HG03097 (cell line): Measurements from ENCODE around the gene PAQR5.
"Not testable (repeated sequence)": the region's sequence is repeated elsewhere in the genome, so short reads cannot be mapped to it uniquely, and the experiment has no call there.

Experiments used
- ATAC-seq: cut with Tn5 transposase; IDR thresholded peaks from one replicate; pipeline ENCODE4 v1.9.1; 2021; ENCODE audit not compliant: unreplicated experiment, low FRiP score

The PAQR5 gene

DNA sequence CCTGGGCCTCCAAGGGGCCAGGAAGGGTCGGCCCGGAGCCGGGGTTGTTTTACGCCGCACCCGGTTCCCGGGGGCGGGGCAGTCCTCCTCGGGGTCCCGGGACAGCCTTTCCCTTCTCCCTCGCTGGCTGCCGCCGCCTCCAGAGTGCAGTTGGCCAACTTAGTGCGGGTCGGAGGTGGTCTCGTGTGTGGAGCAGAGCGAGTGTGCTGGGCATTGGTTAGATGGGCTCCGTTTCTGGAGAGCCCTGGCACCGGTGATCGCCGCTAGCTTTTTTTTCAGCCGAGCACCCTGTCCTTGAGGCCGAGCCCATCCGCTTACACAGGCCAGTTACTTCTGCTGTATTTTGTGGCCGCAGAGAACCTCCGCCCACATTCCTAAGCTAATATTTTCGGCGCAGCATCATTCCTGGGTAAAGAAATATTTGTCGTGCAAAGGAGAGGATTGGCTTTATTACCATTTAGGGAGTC, 116.0 kb downstream of the PAQR5 start:
- peak; percentile 41 for ATAC-seq

DNA sequence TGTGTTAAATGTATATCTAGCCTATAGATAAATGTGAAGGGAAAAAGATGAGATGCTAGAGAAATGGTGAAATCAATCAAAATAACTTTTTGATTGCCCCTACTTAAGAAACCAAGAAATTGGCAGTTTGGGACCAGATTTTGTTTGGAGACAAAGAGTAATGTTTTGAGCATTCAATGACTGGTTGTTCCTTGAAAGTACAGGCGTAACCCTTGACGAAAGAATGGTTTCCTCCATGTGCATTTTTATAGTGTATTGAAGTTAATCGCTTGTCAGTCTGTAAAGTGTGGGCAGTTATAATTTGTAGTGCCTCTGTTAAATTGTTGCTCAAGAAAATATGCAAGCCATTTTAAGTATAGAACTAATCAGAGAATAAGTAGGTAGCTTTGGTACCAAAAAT, 116.7 kb downstream of the PAQR5 start:
- no peak for ATAC-seq

DNA sequence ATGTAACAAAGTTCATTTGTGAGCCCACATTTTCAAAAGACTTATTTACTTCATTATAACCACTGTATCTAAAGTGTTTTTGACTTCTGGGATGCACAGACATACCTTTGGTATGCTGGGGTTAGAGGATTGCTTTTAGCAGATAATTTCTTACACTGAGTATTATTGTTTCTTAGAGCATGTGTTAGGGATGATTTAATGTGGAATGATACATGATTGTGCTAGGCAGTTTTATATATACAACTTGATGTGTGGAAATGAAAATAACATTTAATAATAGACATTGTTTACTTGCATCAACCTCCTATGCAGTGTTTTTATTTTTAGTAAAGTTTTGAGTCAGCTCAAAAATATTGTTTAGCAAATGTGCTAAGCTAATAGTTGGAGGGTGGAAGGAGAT, 118.9 kb downstream of the PAQR5 start:
- no peak for ATAC-seq

DNA sequence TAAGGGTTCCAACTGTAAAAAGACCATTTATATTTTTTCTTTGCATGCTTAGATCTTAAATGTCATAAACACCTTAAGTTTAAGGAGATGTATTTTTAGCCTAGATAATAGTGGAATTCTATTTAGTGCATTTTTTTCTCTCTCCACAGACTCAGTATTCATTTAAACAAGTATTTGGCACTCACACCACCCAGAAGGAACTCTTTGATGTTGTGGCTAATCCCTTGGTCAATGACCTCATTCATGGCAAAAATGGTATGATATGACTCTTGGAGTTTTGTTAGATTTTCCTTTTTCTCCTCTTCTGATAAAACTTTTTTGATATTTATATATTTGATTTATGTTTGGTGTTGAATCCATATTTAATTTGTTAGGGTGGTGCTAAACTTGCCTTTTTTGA, 122.8 kb downstream of the PAQR5 start:
- ATAC-seq = no peak

DNA sequence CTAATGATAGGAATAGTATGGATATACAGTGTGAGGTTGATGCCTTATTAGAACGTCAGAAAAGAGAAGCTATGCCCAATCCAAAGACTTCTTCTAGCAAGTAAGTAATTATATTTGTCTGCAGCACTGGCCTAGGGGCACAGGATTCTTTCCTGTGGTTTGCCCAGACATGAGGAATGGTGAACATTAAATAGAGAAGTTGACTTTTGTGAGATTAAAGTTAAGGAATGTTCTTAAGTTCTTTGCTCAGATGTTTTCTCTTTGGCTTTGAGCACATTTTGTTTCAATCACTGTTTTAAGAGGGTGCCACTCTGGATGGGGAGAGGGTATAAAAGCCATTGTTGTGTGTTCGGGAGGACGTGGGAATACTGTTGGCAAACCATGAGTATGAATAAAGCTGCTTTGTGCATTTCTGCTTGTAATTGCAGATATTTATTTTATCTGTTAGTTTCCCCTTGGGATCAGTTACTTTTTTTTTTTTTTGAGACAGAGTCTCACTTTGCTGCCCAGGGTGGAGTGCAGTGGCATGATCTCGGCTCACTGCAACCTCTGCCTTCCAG, 123.7 kb downstream of the PAQR5 start:
- no peak for ATAC-seq

DNA sequence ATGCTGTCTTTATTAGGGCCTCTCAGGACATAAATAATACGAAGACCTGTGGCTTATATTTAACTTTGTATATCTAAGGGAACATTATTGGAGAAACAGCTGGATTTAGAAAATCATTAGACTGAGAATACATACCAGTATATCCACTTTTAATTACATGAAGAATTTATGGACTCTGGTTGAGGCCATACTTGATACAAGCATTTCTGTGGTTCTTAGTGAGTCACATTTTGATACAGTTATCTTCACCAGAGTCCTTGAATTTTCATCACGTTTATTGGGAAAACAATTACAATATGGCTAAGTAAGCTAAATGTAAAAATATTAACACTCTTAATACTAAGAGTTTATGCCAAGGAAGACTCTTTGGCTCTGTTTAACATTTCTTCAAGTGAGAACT, 125.3 kb downstream of the PAQR5 start:
- no peak for ATAC-seq

DNA sequence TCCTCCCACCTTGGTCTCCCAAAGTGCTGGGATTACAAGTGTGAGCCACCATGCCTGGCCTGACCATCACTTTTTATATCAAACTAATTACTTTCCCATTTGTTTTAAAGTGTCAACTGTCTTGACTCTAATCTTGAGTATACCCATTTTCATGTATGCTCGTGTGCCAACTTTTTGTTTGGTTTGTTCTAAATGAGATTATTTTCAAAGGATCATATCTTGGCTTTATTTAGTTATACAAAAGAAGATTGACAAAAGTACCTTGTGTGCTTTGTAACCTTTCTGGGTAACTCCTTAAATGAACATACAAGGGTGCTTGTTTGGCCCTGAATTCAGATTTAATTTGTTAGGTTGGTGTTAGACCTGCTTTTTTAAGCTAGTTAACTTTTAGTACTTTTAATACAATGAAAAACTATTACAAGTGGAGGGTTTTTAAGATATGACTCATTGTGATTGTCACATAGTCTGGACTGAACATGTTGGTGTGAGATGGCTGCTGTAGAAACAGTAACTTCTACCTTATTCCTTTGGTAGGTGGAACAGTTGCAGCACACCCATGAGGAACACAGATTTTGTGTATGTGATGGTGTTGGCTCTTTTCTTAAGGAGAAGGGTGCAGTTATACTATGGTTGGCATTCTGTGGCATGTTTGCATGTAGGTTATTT, 126.2 kb downstream of the PAQR5 start:
- no peak for ATAC-seq

DNA sequence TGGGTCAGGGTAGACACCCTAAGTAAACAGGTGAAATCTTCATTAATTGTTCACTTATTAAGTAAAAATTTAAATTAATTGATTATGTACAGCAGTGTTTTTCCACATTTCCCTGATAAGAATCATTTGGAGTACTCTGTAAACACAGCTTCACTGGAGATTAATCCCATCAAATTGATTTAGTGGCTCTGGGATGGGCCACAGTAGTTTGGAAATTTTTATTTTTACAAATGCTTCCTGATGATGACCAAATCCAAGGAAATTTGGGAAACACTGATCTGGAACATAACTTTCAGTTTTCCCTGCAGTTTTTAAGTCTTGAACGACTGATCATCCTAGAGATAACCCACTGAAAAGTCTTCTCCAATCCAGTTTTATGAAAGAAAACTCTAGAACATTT, 135.1 kb downstream of the PAQR5 start:
- ATAC-seq = no peak

DNA sequence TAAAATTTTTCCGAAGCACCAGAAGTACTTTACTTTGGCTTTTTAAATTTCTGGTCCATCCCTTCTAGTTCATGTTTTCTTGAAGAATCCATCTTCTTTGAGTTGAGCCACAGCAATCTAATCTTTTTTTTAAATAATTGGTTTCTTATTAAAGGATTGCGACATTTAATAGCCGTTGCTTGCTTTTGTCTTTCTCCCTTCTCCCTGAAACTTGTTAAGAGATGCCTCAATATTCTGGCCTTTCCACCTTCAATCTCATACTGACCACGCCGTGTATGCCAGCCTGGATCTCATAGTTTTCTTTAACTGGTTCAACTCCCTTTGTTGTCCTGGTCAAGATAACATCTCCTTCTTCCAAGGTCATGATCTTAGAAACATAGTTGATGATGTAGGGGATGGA, 135.5 kb downstream of the PAQR5 start:
- no peak for ATAC-seq

DNA sequence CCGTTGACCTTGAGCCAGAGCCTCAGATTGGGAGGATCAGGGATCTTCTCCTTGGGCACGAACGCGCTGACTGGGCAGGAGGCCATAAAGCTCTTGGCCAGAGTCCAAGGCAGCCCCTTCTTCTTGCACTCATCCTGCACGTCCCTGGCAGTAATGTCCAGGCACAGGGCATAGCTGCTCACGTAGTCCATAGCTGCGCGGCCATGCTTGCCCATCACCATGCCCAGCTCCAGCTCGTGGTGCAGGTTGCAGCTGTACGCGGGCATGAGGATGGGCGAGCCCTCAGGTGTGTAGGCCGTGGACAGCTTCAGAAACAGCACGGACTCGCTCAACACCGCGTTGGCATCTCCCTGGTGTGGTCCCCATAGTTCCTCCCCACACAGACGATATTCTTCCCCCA, 136.0 kb downstream of the PAQR5 start:
- ATAC-seq = no peak

DNA sequence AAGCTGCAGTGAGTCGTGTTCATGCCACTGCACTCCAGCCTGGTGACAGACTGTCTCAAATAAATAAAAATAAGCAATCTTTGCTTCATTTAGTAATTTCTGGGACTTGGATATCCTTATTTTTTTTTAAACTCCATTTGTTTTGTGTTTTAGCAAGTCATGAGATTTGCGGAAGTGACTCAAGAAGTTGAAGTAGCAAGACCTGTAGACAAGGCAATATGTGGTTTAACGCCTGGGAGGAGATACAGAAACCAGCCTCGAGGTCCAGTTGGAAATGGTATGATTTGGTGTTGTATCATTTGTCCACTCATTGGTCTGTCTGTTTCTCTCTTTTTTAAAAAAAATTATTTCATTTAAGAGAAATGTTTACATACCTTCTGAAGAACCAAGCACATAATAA, 137.3 kb downstream of the PAQR5 start:
- no peak for ATAC-seq

DNA sequence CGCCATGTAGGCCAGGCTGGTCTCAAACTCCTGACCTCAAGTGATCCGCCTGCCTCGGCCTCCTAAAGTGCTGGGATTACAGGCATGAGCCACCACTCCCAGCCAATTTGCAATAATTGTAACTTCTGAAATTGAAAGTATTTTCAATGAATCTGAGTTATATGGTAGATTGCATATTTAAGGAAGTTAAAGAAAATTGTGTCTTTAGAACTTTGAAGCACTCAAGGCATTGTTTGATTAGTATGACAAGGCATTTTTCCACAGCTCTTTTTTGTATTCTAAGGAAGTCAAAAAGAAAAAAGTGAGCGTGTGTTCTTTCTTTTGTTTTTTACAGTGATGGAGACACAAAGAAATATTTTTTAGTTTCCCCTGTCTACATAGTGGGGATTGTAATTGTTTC, 138.2 kb downstream of the PAQR5 start:
- no peak for ATAC-seq

DNA sequence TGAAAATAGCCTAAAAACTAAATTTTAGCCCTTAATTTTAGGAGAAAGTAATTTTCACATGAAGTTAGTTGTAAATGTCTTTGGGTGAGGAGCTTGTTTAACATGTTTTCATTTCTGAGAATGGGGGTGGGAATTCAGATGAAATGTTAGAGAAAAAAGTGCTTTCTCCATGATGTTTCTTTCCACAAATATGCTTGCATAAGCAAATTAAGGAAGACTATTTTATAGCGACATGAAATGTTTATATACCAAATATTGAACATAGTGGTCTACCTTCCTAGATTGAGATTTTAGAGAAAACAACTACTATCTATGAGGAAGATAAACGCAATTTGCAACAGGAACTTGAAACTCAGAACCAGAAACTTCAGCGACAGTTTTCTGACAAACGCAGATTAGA, 140.9 kb downstream of the PAQR5 start:
- ATAC-seq = no peak

DNA sequence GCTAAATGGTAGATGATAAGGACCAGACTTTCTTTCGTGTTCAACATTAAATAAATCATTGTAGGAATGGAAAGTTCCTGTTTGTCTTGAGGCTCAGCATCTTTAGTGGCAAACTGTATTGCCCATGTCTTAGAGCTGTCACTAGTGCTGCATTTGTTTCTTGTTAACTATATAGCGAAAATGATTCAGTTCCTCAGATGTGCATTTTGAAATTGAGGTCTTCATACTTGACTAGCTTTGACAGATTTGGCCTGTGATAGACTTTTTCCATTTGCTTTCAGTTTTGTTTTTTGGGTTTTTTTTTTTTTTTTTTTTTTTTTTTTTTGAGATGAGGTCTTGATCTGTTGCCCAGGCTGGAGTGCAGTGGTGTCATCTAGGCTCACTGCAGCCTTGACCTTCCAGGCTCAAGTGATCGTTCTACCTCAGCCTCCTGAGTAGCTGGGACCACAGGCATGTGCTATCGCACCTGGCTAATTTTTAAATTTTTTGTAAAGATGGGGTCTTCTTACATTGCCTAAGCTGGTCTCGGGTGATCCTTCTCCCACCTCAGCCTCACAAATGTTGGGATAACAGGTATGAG, 144.4 kb downstream of the PAQR5 start:
- no peak for ATAC-seq

DNA sequence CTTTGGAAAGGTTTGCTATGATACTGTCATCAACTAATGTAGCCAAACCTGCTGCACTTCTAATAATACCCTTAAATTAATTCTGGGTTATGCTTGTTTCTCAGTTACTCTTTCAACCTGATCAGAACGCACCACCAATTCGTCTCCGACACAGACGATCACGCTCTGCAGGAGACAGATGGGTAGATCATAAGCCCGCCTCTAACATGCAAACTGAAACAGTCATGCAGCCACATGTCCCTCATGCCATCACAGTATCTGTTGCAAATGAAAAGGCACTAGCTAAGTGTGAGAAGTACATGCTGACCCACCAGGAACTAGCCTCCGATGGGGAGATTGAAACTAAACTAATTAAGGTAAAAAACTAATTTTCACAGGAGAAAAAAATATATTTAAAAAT, 146.0 kb downstream of the PAQR5 start:
- ATAC-seq = no peak

DNA sequence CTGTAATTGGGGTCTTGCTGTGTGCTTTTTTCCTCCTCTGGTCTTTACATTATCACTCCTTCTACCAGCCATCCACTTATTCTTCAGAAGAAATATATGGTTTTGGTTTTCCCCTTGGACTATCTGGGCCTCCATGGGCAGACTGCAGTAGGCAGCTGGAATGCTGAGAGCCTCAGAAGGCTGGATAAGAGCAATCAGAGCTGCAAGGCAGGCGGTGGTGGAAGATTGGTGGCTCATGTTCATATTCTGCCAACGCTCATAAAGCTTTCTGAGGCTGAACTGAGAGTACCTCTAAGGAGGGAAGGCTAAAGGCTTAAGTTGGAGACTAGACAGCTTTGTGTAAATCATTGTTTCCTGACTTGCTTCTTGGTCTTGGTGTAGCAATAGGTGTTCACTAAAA, 148.2 kb downstream of the PAQR5 start:
- ATAC-seq = no peak

DNA sequence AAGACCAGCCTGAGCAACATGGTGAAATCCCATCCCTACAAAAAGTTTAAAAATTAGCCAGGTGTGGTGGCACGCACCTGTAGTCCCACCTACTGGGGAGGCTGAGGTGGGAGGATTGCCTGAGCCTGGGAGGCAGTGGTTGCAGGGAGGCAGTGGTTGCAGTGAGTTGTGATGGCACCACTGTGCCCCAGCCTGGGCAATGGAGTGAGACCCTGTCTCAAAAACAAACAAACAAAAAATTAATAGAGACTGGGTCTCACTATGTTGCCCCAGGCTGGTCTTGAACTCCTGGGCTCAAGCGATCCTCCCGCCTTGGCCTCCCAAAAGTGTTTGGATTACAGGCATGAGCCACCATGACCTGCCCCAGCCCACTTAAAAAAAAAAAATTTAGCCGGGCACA, 151.5 kb downstream of the PAQR5 start:
- not testable (repeated sequence) for ATAC-seq

DNA sequence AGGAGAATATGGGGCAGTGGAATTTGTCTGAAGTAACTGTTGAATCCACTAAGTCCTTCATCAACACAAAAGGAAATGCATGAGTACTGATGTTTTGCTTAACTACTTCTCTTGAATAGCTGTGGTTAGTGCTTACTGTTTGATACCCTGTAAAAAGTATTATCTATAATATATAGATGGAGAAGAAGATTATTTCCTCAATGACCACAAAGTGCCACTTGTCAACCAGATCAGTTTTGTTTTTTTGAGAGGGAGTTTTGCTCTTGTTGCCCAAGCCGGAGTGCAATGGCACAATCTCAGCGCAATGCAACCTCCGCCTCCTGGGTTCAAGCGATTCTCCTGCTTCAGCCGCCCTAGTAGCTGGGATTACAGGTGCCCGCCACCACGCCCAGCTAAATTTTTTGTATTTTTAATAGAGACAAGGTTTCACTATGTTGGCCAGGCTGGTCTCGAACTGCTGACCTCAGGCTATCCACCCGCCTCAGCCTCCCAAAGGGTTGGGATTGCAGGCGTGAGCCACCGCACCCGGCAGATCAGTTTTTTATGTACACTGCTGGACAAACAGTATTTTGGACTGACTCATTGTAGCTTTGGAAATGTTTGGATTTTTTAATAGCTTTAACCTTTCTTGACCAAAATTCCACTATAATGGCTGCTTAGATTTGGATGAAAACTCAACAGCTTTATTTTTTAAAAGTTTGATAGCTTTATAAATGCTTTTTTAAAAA, 152.4 kb downstream of the PAQR5 start:
- no peak for ATAC-seq

DNA sequence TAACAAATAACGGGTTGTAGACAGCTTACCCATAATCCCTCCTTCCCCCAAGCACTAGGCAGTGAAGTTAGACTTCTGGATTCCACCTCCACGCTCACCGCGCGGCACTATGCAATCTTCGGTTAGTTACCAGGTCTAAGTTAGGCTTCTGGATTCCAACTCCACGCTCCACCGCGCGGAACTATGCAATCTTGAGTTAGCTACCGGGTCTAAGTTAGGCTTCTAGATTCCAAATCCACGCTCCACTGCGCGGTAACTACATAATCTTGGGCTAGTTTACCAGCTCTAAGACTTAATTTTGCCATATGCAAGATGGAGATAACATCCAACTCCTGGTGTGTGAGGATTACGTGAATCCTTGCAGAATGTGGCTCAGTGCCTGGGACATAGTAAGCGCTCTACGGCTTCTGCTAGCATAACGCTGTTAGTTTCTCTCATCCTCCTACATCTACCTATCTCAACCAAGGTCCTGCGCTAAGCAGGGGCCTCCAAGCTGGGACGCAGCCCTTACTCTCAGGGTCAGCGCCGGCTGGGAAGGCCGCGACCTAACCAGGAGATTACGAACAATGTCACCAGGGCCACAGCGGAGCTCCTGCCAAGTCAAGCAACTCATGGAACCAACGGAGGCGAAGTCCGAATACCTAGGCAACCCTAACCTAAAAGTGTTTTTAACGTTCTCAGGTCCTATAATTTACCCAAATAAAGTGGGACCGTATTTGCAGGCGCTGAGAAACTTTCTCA, 153.4 kb downstream of the PAQR5 start:
- peak; percentile 24 for ATAC-seq

DNA sequence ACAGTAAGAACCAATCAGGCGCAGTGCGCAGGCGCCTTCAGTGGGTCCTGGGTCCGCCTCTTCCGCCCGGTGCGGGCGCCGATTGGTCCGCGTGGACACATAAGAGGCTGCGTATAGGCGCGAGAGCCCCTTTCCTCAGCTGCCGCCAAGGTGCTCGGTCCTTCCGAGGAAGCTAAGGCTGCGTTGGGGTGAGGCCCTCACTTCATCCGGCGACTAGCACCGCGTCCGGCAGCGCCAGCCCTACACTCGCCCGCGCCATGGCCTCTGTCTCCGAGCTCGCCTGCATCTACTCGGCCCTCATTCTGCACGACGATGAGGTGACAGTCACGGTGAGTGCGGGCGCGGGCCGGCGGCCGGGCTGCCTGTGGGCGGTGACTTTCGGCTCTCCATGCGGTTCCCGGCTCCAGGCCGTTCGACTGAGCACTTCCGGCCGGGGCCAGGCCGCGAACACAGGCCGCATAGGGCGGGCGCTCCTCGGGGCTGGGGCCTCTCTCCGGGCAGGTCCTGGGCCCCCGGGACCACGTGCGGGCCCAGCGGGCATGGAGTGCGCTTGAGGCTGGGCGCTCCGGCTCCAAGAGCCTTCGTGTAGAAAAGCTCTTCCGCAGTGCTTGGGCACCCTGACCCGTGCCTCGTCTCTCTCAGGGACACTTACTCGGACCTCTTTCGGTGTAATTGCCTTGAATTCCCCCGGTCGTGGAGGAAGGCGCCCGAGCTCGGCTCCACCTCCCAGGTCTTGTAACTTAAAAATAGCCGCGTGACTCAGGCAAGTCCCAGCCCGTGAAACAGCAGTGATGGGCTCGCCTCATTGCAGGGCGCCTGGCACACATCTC, 154.2 kb downstream of the PAQR5 start, which contains the start of gene RPLP1:
RPLP1 (plus strand) TSS at position 127 of the 830 bp plus-strand sequence; CDS start at position 258, 131 bp downstream.
- ATAC-seq = peak; percentile 80
